Stimulated activated CD8-positive, alpha-beta memory T cell treated with anti-CD3 and anti-CD28 coated beads, Interleukin-7, amount 100 ng/mL, for 48 hours (primary cell): Measurements from ENCODE around the gene PIK3R4.

Experiments used
- DNase-seq, 2 donors: peaks; one replicate each; pipeline ENCODE4 v3.0.0-alpha.2; 2020; ENCODE audit warnings: low read depth in 1 of 2; ENCODE audit errors: extremely low read depth in 1 of 2

Gene PIK3R4

DNA sequence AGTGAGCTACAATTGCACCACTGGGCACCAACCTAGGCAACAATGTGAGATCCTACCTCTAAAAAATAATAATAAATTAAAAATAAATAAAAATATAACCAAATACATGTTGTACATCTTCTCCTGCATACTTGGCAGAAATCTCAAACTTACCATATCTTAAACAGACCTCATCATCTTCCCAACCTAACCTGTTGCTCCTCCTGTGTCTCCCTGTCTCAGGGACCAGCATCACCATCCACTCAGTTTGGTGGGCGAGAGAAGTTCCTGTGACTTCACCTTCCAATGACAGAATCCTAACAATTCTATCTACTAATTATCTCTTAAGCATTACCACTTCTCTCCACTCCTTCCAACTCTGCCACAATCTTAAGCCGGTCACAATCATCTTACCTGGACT, 3.3 kb downstream of the PIK3R4 start:
- DNase-seq: no peak

DNA sequence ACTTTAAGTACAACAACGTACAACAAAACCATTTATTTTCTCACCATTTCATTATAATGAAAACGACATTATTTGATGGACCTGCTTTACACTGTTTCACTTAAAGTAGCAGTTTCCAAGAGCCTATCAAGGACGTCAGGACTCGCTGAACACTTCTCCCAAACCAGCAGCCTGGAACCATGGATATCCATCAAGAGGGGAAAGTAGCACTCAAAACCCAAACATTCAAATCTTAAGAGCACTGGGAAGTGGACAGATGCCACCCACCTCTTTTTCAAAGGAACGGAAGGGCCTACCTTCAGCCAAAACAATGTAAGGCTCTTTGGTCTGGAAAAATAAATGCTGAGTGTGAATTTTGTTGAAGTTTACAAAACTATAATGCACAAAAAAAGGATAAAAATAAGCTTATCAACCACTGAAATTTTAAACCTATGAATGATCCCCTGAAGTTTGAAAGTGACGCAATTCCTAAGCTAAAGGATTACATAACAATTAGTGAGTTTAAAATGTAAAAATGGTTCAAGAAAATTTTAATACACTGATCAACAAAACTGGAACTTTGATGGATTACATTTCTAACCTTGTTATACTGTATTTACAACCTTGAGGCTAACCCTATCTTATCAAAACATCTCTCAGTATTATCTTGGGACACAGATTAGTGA, 4.6 kb downstream of the PIK3R4 start:
- no peak for DNase-seq

DNA sequence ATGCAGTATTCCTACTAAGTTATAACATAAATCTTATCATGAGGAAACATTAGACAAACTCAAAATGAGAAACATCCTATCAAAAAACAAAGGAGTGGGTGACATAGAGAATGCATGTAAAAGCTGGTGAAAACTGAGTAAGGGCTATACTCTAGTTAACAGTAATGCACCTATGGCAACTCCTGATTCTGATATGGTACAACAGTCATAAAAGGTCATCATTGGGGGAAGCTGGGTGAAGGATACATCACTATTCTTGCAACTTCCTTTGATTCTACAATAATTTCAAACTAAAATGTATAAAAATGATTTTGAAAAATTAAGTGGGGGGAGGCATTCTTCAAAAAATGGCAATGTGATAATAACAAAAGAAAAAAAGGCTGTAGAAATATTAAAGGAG, 6.8 kb downstream of the PIK3R4 start:
- DNase-seq: no peak

DNA sequence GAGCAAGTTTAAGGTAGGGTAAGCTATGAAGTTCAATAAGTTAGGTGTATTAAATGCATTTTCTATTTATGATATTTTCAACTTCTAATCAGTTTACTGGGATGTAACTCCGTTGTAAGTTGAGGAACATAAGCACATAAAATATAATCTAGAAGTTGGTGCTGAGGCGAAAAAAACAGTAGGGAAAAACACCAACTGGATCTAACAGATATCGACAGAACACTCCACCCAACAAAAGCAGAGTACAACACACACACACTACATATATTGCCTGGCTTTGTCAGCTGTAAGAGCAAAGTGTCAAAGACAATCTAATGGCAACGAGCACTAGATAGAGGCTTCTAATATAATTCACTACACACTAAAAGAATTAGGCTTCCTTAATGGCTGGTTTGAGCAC, 8.4 kb downstream of the PIK3R4 start:
- no peak for DNase-seq

- no peak for DNase-seq
Observed at GRCh38 chr3:130737622-130738021, 9.0 kb downstream of the PIK3R4 start.

DNA sequence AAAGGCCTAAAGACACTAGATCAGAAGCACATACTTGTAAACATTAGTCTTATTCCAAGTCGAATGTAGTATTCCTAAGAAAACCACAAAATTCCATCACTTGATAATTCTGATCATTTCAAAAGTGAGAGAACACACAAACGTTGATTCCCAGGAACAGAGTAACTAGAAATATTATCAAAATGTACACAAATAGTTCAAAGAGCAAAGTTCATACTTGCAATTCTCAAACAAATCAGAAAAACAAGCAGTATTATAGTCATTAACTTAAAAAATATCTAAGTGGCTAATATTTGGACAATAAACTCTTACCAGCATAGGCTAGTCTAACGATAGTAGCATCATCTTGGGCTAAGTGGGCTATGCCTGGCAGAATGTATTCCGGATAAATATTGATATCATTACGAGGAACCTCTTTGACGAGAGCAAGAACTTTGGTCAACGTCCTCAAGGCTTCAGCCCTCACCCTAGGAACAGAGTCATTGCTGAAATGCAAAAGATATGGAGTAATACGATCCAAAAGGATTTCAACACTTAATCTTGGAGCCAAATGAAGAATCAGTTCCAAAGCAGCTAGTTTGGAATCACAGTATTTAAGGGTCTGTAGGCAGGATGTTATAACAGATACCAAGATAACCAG, 13.3 kb downstream of the PIK3R4 start:
- no peak for DNase-seq

- DNase-seq: no peak
Observed at GRCh38 chr3:130732501-130732900, 14.1 kb downstream of the PIK3R4 start.

GRCh38 chr3:130731817-130732216, 14.8 kb downstream of the PIK3R4 start:
- no peak for DNase-seq

GRCh38 chr3:130729154-130729553, 17.5 kb downstream of the PIK3R4 start:
- no peak for DNase-seq

- DNase-seq: no peak
Observed at GRCh38 chr3:130728037-130728436, 18.6 kb downstream of the PIK3R4 start.

GRCh38 chr3:130725746-130726145, 20.9 kb downstream of the PIK3R4 start:
- DNase-seq: no peak

GRCh38 chr3:130715616-130716015, 31.0 kb downstream of the PIK3R4 start:
- no peak for DNase-seq

- no peak for DNase-seq
Observed at GRCh38 chr3:130712718-130713423, 33.8 kb downstream of the PIK3R4 start.

DNA sequence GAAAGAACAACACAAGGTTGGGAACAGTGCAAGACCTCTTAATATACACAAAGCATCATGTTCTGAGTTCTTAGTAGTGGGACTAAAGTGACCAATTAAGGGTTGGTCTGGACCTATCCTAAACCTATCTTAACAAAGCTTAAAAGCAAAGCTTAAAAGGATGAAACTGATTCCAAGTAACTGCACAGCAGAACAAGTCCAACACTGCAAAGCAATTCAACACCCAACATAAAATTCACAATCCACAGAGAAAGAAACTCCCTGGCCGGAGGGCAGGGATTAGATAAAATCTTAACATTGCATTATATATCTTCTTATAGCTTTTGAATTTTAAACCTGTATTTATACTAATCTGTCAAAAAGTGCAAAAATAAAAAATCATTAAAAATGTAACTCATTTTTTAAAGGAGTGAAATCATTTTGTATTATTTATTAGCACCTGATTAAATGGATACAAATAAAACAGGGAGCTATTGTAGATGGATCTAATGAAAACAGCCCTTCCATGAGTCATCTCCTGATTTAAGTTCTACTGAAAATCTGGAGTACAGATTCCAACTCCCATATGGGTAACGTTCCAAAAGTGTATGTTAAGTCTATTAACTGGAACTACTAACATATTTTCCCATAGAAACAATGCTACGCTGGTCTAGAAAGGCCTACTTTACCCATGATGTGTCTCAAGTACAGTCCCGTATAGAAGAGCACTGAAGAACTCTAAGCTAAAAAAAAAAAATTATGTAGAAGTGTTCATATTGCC, 34.9 kb downstream of the PIK3R4 start:
- DNase-seq: no peak

DNA sequence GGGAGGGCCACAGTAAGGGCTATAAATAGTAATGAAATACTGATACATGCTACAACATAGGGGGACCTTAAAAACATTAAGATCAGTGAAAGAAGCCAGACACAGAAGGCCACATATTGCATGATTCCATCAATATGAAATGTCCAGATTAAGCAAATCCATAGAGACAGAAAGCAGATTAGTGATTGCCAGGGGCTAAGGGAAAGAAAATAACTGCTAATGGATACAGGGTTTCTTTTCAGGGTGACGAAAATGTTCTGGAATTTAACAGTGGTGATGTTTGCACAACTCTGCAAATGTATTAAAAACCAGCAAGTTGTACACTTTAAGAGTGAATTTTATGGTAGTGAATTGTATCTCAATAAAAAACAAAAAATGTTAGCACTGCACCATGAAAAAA, 37.0 kb downstream of the PIK3R4 start:
- DNase-seq: no peak

DNA sequence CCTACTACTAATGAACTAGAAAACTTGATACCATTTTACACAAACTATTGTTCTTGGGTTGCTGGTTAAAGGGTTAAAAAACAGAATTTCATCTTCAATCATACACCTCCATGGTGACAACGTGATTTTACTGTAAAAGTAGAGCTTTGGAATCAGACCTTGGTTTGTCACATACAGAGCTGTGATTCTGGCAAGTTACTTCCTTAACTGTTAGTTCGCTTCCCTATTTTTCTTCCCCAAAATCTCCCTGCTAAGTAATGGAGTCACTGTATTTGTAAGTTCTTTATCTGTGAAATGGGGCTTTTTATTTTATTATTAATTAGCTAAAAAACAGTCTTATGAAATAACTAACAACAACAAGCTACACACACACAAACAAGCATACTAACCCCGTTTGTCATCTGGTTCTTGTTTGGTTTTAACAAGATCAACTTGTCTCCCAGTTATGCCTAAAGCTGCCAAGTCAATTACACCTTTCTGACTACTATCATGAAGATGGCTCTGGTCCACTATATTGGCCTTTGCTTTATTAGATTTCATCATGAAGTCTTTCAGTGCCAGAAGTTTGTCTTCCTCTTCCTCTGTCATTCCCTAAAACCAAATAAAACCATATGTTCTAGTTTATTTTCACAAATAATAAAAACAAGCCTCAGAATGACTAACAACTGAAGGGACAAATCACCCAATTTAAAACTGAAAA, 38.6 kb downstream of the PIK3R4 start:
- DNase-seq: no peak

- no peak for DNase-seq
Observed at GRCh38 chr3:130705501-130705900, 41.1 kb downstream of the PIK3R4 start.

DNA sequence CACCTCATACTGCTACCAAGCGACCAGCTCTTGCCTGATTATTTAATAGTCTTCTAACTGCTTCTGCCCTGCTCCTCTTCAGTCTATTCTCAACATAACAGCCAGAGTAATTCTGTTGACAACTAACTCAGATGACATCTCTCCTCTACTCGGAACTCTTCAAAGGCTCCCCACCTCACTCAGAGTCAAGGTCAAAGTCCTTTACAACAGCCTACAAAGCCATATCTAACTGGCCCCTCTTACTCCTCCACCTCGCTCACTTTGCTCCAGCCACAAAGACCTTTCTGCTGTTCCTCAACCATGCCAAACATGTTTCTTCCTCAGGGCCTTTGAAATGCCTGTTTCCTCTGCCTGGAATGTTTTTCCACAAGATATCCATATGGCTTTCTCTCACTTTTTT, 43.6 kb downstream of the PIK3R4 start:
- DNase-seq: no peak

GRCh38 chr3:130700541-130700940, 46.1 kb downstream of the PIK3R4 start:
- no peak for DNase-seq

- no peak for DNase-seq
Observed at GRCh38 chr3:130699765-130700164, 46.9 kb downstream of the PIK3R4 start.

DNA sequence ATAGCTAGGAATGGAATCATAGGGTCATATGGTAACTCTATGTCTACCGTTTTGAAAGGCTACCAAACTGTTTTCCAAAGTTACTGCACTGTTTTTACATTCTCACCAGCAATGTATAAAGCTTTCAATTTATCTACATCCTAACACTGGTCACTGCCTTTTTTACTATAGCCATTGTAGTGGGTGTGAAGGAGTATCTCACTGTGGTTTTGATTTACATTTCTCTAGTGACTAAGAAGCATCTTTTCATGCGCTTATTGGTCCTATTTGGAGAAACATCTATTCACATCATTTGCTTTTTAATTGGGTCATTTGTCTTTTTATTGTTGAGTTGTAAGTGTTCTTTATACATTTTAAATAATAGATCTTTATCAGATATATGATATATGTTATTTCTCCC, 53.3 kb downstream of the PIK3R4 start:
- DNase-seq: no peak
